ENCODE results near the gene SLC2A11. TPM values are rescaled to one million over a fixed set of nuclear protein-coding genes. Genes with fewer than 3 reads are reported as not detected.
"Not testable (repeated sequence)": the region's sequence is repeated elsewhere in the genome, so short reads cannot be mapped to it uniquely, and the experiment has no call there.

SLC2A11 gene
- total RNA-seq, 1 donor from 2014 or later: 11.4 TPM

DNA sequence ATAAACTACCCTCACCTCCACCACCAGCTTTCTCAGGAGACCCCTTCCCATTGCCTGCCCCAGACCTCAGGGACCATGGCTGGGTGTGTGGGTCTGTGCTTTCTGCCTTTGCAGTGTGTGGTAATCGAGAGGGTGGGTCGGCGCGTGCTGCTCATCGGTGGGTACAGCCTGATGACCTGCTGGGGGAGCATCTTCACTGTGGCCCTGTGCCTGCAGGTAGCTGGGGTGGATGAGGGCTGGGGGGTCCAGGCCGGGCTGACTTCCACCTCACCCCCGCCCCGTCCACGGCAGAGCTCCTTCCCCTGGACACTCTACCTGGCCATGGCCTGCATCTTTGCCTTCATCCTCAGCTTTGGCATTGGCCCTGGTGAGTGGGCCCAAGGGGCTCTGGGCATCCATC, 26.0 kb downstream of the SLC2A11 start:
- DNase-seq (ENCODE audit: low spot score in 2 of 2): no peak
- no peak for FAIRE-seq

DNA sequence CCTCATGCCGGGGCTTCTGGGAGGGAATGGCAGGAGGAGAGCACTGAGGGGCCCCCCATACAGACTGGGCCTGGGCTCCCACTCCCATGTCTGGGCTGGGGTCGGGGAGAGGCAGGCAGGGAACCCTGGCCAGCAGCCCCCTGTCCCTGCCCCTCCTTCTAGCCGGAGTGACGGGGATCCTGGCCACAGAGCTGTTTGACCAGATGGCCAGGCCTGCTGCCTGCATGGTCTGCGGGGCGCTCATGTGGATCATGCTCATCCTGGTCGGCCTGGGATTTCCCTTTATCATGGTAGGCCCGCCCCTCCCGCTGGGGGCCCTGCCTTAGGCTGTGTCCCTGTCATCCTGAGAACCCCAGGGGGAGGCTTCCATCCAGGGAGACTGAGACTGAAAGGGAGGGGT, 26.5 kb downstream of the SLC2A11 start:
- DNase-seq (ENCODE audit: low spot score in 2 of 2) (no peak), FAIRE-seq (no peak)

GRCh38 chr22:23888615-23889401, 31.1 kb downstream of the SLC2A11 start:
- DNase-seq (ENCODE audit: low spot score in 2 of 2) (peak; percentile 55 to 61), FAIRE-seq (no peak)

DNA sequence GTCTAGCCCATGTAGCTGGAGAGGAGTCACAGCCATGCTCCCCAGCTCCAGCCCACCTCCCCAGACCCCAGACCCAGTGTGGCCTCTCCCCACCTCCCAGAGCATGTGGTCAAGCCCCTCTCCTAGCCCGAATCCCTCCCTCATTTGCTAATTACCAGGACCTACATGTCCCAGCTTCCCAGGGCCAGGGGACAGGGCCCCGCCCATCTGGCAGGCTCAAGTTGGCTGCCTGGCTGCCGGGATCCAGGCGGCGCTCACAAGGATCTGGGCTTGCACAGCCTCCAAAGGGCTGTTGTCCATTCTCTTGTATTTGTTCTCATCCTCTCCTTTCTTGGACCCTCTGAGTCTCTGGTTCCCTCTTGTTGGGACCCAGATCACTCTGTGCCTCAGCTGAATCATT, 31.9 kb downstream of the SLC2A11 start:
- no peak for DNase-seq (ENCODE audit: low spot score in 2 of 2)
- FAIRE-seq: no peak

GRCh38 chr22:23891726-23892125, 34.1 kb downstream of the SLC2A11 start:
- FAIRE-seq: no peak

GRCh38 chr22:23892130-23892529, 34.5 kb downstream of the SLC2A11 start:
- no peak for DNase-seq (ENCODE audit: low spot score in 2 of 2)
- FAIRE-seq: no peak

More at GRCh38 chr22:23891726-23892125, 34.1 kb downstream of the SLC2A11 start:
- no peak for DNase-seq (ENCODE audit: low spot score in 2 of 2)

GRCh38 chr22:23892706-23893105, 35.0 kb downstream of the SLC2A11 start:
- no peak for FAIRE-seq
- DNase-seq (ENCODE audit: low spot score in 2 of 2): no peak

DNA sequence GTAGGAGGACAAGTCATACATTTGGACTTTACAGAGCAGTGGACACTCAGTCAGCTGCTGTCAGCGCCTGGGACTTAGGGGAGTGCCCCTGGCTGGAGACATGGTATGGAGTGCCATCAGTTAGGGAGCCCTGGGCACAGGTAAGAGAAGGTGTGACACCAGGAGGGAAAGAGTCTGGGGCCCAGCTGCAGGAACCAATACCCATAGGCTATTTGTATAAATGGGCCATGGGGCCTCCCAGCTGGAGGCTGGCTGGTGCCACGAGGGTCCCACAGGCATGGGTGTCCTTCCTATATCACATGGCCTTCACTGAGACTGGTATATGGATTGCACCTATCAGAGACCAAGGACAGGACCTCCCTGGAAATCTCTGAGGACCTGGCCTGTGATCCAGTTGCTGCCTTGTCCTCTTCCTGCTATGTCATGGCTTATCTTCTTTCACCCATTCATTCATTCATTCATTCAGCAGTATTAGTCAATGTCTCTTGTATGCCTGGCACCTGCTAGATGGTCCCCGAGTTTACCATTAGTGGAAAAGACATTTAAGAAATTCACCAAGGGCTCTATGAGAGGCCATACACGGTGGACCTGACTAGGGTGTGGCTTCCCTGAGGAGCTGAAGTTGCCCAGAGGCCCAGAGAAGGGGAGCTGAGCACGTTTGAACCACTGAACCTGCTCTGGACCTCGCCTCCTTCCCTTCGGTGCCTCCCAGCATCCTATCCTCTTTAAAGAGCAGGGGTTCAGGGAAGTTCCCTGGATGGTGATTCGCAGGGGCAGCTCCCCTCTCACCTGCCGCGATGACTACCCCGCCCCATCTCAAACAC, 35.7 kb downstream of the SLC2A11 start:
- FAIRE-seq: no peak
- DNase-seq (ENCODE audit: low spot score in 2 of 2): no peak

DNA sequence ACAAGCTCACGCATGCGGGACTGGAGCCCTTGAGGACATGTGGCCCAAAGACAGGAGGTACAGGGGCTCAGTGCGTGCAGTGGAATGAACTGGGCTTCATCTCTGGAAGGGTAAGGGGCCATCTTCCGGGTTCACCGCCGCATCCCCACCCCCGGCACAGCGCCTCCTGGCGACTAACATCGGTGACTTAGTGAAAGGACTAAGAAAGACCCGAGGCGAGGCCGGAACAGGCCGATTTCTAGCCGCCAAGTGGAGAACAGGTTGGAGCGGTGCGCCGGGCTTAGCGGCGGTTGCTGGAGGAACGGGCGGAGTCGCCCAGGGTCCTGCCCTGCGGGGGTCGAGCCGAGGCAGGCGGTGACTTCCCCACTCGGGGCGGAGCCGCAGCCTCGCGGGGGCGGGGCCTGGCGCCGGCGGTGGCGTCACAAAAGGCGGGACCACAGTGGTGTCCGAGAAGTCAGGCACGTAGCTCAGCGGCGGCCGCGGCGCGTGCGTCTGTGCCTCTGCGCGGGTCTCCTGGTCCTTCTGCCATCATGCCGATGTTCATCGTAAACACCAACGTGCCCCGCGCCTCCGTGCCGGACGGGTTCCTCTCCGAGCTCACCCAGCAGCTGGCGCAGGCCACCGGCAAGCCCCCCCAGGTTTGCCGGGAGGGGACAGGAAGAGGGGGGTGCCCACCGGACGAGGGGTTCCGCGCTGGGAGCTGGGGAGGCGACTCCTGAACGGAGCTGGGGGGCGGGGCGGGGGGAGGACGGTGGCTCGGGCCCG, 36.5 kb downstream of the SLC2A11 start, which contains the start of gene MIF:
TSS of gene MIF (plus strand) at position 439 of the 765 bp plus-strand sequence. CDS start at position 531, 92 bp downstream.
- no peak for FAIRE-seq
- DNase-seq (ENCODE audit: low spot score in 2 of 2): peak; percentile 95 to 98

- DNase-seq (ENCODE audit: low spot score in 2 of 2): peak; percentile 51 to 71
- FAIRE-seq: no peak
These were observed 37.3 kb downstream of the SLC2A11 start for GRCh38 chr22:23894710-23895598.

GRCh38 chr22:23895599-23896144, 38.0 kb downstream of the SLC2A11 start:
- DNase-seq (ENCODE audit: low spot score in 2 of 2): no peak
- FAIRE-seq: no peak

DNA sequence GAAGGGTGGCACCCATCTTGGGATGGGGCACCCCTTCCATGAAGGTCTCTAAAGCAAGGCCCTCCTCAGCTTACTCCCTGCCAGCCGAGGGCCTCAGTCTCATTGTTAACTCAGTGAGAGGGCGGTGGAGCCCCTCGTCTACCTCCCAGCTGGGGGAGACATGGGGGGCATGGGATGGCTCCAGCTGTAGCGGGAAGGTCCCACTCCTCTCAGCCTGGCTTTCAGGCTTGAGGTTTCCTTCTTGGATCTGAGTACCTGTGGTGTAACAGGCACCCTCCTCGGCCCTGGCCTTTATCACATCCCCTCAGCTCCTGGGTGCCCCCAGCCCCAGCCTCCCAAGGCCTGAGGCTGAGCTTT, 38.5 kb downstream of the SLC2A11 start:
- FAIRE-seq: no peak
- no peak for DNase-seq (ENCODE audit: low spot score in 2 of 2)

DNA sequence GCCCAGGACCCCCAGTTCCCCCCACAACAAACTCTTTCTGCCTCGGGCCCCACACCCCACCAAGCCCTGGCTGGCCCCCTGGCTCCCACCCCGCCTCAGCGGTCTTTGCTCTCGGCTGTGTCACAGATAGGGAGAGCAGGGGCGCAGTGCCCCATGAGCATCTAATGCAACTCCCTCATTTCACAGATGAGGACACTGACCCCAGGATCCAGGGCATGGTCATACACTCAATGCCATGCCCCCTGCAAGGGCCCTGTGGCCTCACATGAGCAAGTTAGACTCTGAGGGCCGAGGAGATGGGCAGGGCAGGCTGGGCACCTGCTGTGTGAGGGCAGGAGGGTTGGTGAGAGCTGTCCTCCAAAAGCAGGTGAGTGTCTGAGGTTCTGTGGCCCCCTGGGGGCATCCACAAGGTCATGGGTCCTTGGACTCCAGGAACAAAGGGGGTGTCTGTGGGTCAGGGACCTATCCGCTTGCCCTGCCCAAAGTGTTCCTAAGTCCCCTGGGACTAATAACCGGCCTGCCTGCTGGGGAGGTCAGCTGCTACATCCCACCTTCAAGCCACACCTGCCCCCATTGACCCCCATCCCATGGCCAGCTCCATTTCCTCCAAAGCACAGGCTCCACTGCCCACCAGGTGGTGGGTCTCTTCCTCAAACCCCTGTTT, 39.0 kb downstream of the SLC2A11 start:
- no peak for DNase-seq (ENCODE audit: low spot score in 2 of 2)
- FAIRE-seq: no peak

DNA sequence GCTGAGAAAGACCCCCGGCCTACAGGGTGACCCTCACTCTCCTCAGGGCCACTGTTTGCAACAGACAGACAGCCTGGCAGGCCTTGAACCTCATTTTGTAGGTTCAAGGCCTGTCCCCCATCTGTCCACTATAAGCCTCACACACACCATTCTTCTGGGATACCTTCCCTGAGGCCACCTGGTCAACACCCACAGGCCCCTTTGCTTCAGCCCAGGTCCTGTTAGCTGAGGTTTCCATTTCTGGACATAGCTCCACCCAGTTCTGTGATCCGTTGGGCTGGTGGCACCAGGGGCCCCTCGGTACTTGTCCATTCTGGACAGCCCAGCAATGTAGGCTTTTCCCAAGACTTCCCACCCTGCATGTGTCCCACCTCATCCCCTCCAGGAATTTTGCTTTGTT, 39.6 kb downstream of the SLC2A11 start:
- no peak for FAIRE-seq
- no peak for DNase-seq (ENCODE audit: low spot score in 2 of 2)

- DNase-seq (ENCODE audit: low spot score in 2 of 2): no peak
- FAIRE-seq: no peak
These were observed 40.6 kb downstream of the SLC2A11 start for GRCh38 chr22:23898006-23898974.

GRCh38 chr22:23899042-23899745, 41.5 kb downstream of the SLC2A11 start:
- FAIRE-seq (no peak), DNase-seq (ENCODE audit: low spot score in 2 of 2) (no peak)

GRCh38 chr22:23900227-23900626, 42.6 kb downstream of the SLC2A11 start:
- not testable (repeated sequence) for FAIRE-seq; DNase-seq (ENCODE audit: low spot score in 2 of 2)
